B cell (primary cell): ENCODE results near the gene PAX4. TPM values are rescaled to one million over a fixed set of nuclear protein-coding genes. Genes with fewer than 3 reads are reported as not detected.

Source experiments
- ATAC-seq: fragments of 200-7000 bp; cut with Tn5 transposase; one replicate; pipeline ENCODE4 v1.10.0; 2021; ENCODE audit warnings: low read depth, mild to moderate bottlenecking, moderate number of reproducible peaks, moderate library complexity
- CTCF ChIA-PET: fragments of 350-600 bp; sonication (Branson Sonifier 250); formaldehyde crosslinking; loops from one replicate; lab custom pipeline; 2021; ENCODE audit warnings: antibody characterized with exemption, inconsistent platforms; lab: Charles Lee
- POLR2A ChIA-PET: fragments of 350-600 bp; sonication (Branson Sonifier 250); formaldehyde crosslinking; loops from one replicate; lab custom pipeline; 2021; ENCODE audit warnings: antibody characterized with exemption; lab: Charles Lee
- DNase-seq: peaks from one replicate; pipeline ENCODE4 v3.0.0; 2013
- H2AFZ ChIP-seq: 2 replicates; pipeline ENCODE4 v1.6.1; 2012; ENCODE audit warnings: mild to moderate bottlenecking, low read depth, low read length; ENCODE audit not compliant: insufficient read depth, poor library complexity, severe bottlenecking
- H3K27ac ChIP-seq, 2 donors: 1 replicate in 1 of 2; 2 replicates in 1 of 2; pipeline ENCODE4 v1.5.1; 2012 to 2013; ENCODE audit warnings: low read length in 2 of 2, mild to moderate bottlenecking in 2 of 2, moderate library complexity in 1 of 2
- H3K27me3 ChIP-seq, 4 experiments: fragments of 200-600 bp in 1 of 4; sonication (generic) in 1 of 4; replicated peaks in 1 of 4; 1 replicate in 2 of 4; 2 replicates in 2 of 4; pipeline versions ENCODE4 v1.6.1 to v1.7.0; 2013 to 2016; ENCODE audit warnings: low read length in 3 of 4, mild to moderate bottlenecking in 2 of 4, mixed read lengths in 1 of 4, moderate library complexity in 1 of 4; ENCODE audit not compliant: insufficient read depth in 4 of 4, control insufficient read depth in 3 of 4; ENCODE audit errors: control extremely low read depth in 1 of 4
- H3K36me3 ChIP-seq, 2 experiments: replicated peaks in 1 of 2; 1 replicate in 1 of 2; 2 replicates in 1 of 2; pipeline versions ENCODE4 v1.6.1 to v1.7.1; 2013; ENCODE audit warnings: low read length in 1 of 2; ENCODE audit not compliant: insufficient read depth in 2 of 2, control insufficient read depth in 1 of 2; ENCODE audit errors: control extremely low read depth in 1 of 2, extremely low read depth in 1 of 2
- H3K4me1 ChIP-seq, 2 donors: fragments of 200-600 bp in 1 of 2; sonication (generic) in 1 of 2; 1 replicate in 1 of 2; 2 replicates in 1 of 2; pipeline versions ENCODE4 v1.5.1 to v1.6.1; 2013 to 2017; ENCODE audit warnings: low read length in 2 of 2; ENCODE audit not compliant: control insufficient read depth in 2 of 2, insufficient read depth in 2 of 2
- H3K4me2 ChIP-seq: replicated peaks from 2 replicates; pipeline ENCODE3; 2012; ENCODE audit warnings: mild to moderate bottlenecking, low read depth, low read length; ENCODE audit not compliant: poor library complexity, severe bottlenecking
- H3K4me3 ChIP-seq, 5 experiments: fragments of 200-600 bp in 1 of 5; sonication (generic) in 1 of 5; 1 replicate in 3 of 5; 2 replicates in 2 of 5; pipeline versions ENCODE4 v1.5.1 to v1.7.0; 2011 to 2016; ENCODE audit warnings: low read length in 4 of 5, mild to moderate bottlenecking in 4 of 5, low read depth in 2 of 5, control low read depth in 1 of 5, moderate library complexity in 1 of 5; ENCODE audit not compliant: insufficient read depth in 1 of 5; ENCODE audit errors: control extremely low read depth in 1 of 5, extremely low read depth in 1 of 5
- H3K79me2 ChIP-seq: fragments of 200-600 bp; sonication (generic); one replicate; pipeline ENCODE4 v1.6.0; 2016; ENCODE audit warnings: low read length; ENCODE audit not compliant: control insufficient read depth, insufficient read depth
- H3K9ac ChIP-seq: fragments of 200-600 bp; sonication (generic); 2 replicates; pipeline ENCODE4 v1.6.1; 2017; ENCODE audit warnings: mild to moderate bottlenecking, low read length, moderate library complexity
- H3K9me3 ChIP-seq, 3 donors: one replicate each; pipeline versions ENCODE4 v1.6.1 to v1.7.1; 2013; ENCODE audit warnings: low read length in 2 of 3; ENCODE audit not compliant: control insufficient read depth in 2 of 3, insufficient read depth in 1 of 3; ENCODE audit errors: control extremely low read depth in 1 of 3
- H4K20me1 ChIP-seq: 2 replicates; pipeline ENCODE4 v1.6.0; 2012; ENCODE audit warnings: mild to moderate bottlenecking, low read length; ENCODE audit not compliant: insufficient read depth, control insufficient read depth, poor library complexity, severe bottlenecking
- H3K27ac Mint-ChIP-seq: one replicate; pipeline ENCODE4 v1.8.0; 2021; ENCODE audit warnings: mixed read lengths
- H3K27me3 Mint-ChIP-seq: one replicate; pipeline ENCODE4 v1.8.0; 2021; ENCODE audit warnings: mixed read lengths
- H3K4me1 Mint-ChIP-seq: one replicate; pipeline ENCODE4 v1.8.0; 2021; ENCODE audit warnings: mixed read lengths
- H3K4me3 Mint-ChIP-seq: one replicate; pipeline ENCODE4 v1.8.0; 2021; ENCODE audit warnings: mixed read lengths
- H3K9me3 Mint-ChIP-seq: one replicate; pipeline ENCODE4 v1.8.0; 2022; ENCODE audit warnings: mixed read lengths; ENCODE audit not compliant: insufficient read depth
- EZH2 ChIP-seq: IDR thresholded peaks from 2 replicates; pipeline ENCODE4 v1.6.1; 2012; ENCODE audit warnings: borderline replicate concordance, low read depth, mild to moderate bottlenecking, moderate library complexity, low read length; ENCODE audit not compliant: insufficient read depth, poor library complexity, severe bottlenecking
- WGBS: methylation state at CpG from one replicate; pipeline ENCODE4 v1.1.5; 2013; ENCODE audit warnings: missing lambda C conversion rate; ENCODE audit not compliant: insufficient coverage; 5-methylcytosine and 5-hydroxymethylcytosine counted together
- intact Hi-C: fragments of 100-400 bp; cut with micrococcal nuclease; formaldehyde crosslinking; loops from one replicate; pipeline ENCODE4 v1.10.0; 2022
- polyA plus RNA-seq: library from polyadenylated mRNA; depleted of rRNA; stranded (reverse); fragments of >200 nt; gene quantifications from 2 replicates; pipeline ENCODE4 v1.2.3, GENCODE V29; 2012
- total RNA-seq, 2 donors: library from RNA; stranded (reverse); fragments of 120-200 nt in 1 of 2; gene quantifications; 1 replicate in 1 of 2; 2 replicates in 1 of 2; pipeline versions ENCODE4 v1.2.3 to v1.2.4, GENCODE V29; 2013 to 2022
- TF ChIP-seq, protein P1 (sequence below): fragments of 200-600 bp; IDR thresholded peaks from one replicate; pipeline ENCODE4 v1.8.0; 2022; ENCODE audit warnings: antibody characterized with exemption, mild to moderate bottlenecking

Gene PAX4
- total and polyA plus RNA-seq, 2 donors (not counting 1 experiment from before 2014, with no cell fraction given), result not detected

DNA sequence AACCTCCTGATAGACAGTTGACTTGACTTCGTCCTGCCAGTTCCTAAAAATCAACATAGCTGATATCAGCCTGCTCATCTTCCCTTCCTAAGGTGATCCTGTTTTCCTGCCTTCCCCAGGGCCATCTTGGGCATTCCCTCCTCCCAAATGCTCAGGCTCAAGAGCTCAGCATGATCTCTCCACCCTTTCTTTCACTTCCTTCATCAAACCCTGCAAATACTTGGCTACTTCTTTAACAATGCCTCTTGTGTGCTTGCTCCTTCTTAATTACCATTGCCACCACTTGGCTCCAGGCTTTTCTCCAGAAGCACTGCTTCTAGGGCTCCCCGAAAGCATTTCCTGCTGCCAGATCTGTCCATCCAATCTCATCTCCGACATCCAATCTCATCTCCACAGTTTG lies 17.1 kb downstream of the PAX4 start:
- CTCF ChIA-PET, result no interaction called here
- Mint-ChIP-seq H3K4me1 (no peaks in the 10 kb centered on the region), H3K27me3 (peaks cover 6% of the 10 kb centered on the region), H3K9me3 (no peaks in the 10 kb centered on the region), H3K27ac (no peak overlapping the region), H3K4me3 (no peak overlapping the region)
- Histone ChIP-seq H2AFZ (no peak overlapping the region), H3K27me3 (no peaks in the 10 kb centered on the region), H3K9me3 (no peaks in the 10 kb centered on the region), H3K36me3 (no peaks in the 10 kb centered on the region), H3K9ac (no peak overlapping the region), H4K20me1 (no peaks in the 10 kb centered on the region), H3K79me2 (no peaks in the 10 kb centered on the region), H3K27ac (no peak overlapping the region), H3K4me2 (no peak overlapping the region), H3K4me3 (no peak overlapping the region), H3K4me1 (no peaks in the 10 kb centered on the region)
- no peak for DNase-seq
- TF ChIP-seq EZH2, result no peak
- TF ChIP-seq, protein P1, sequence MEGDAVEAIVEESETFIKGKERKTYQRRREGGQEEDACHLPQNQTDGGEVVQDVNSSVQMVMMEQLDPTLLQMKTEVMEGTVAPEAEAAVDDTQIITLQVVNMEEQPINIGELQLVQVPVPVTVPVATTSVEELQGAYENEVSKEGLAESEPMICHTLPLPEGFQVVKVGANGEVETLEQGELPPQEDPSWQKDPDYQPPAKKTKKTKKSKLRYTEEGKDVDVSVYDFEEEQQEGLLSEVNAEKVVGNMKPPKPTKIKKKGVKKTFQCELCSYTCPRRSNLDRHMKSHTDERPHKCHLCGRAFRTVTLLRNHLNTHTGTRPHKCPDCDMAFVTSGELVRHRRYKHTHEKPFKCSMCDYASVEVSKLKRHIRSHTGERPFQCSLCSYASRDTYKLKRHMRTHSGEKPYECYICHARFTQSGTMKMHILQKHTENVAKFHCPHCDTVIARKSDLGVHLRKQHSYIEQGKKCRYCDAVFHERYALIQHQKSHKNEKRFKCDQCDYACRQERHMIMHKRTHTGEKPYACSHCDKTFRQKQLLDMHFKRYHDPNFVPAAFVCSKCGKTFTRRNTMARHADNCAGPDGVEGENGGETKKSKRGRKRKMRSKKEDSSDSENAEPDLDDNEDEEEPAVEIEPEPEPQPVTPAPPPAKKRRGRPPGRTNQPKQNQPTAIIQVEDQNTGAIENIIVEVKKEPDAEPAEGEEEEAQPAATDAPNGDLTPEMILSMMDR, result no peak
- 97% methylated on average over 3 of the region's 3 CpGs for WGBS
- ATAC-seq, result no peak
- POLR2A ChIA-PET, result no interaction called here
- intact Hi-C loops, result no loop called here

DNA sequence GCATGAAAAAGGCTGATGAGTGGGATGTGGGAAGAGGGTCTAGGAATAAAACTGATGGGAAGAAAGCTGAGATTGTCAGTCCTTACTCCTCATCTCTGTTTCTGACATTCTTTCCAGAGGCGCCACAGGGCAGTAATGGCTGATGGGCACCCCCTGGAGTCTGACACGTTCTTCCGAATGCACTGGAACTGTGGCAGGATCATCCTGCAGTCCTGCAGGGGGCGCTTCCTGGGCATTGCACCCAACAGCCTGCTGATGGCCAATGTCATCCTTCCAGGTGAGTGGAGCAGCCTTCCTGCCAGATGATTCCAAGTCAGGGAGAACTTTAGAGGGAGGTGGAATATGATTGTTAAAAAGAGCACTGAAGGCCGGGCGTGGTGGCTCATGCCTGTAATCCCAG lies 19.6 kb downstream of the PAX4 start:
- Histone ChIP-seq H3K4me1 (no peaks in the 10 kb centered on the region), H3K4me2 (no peak overlapping the region), H3K9ac (no peak overlapping the region), H3K9me3 (no peaks in the 10 kb centered on the region), H3K79me2 (no peaks in the 10 kb centered on the region), H3K27ac (no peak overlapping the region), H2AFZ (no peak overlapping the region), H3K36me3 (no peaks in the 10 kb centered on the region), H3K27me3 (no peaks in the 10 kb centered on the region), H3K4me3 (no peak overlapping the region), H4K20me1 (no peaks in the 10 kb centered on the region)
- H3K4me1 Mint-ChIP-seq, result no peaks in the 10 kb centered on the region
- H3K4me3 Mint-ChIP-seq, result no peak overlapping the region
- DNase-seq, result no peak
- 77% methylated on average over 5 of the region's 6 CpGs for WGBS
- TF ChIP-seq EZH2, result no peak
- TF ChIP-seq, protein P1, result no peak
- no peak for ATAC-seq
- ChIA-PET CTCF (no interaction called here), POLR2A (interaction anchor here (0.7 kb wide), 1 partner anchor 615 kb away, joined by 6 read pairs; no protein-coding TSS in a partner anchor)
- peaks cover 6% of the 10 kb centered on the region for H3K27me3 Mint-ChIP-seq
- intact Hi-C loops, result no loop called here
- H3K27ac Mint-ChIP-seq, result no peak overlapping the region
- no peaks in the 10 kb centered on the region for H3K9me3 Mint-ChIP-seq
